ENCODE measurements around the gene FBXO34. TPM values are rescaled to one million over a fixed set of nuclear protein-coding genes. Genes with fewer than 3 reads are reported as not detected.

Gene FBXO34
- total and polyA plus RNA-seq, 2 of the 13 experiments (the other 11 are each of a cell fraction or from before 2014, with no cell fraction given): 8.8 to 13.5 TPM

GRCh38 chr14:55271572-55272298, 514 bp downstream of the FBXO34 start (continued):
- TF ChIP-seq JDP2 (CRISPR knock-in tag; IDR thresholded peaks at IDR 0.05; ENCODE audit: borderline replicate concordance): no peak
- no peak for TF ChIP-seq WIZ (CRISPR knock-in tag; IDR thresholded peaks at IDR 0.05)
- TF ChIP-seq CREM (IDR thresholded peaks at IDR 0.05): peak; percentile 90
- peak; percentile 69; the same call in 1 of the 2 replicates for TF ChIP-seq CREM (CRISPR knock-in tag; IDR thresholded peaks at IDR 0.05)
- no peak for TF ChIP-seq ZNF597 (CRISPR knock-in tag; IDR thresholded peaks at IDR 0.05)
- TF ChIP-seq ELF1 (CRISPR knock-in tag; IDR thresholded peaks at IDR 0.05): no peak
- TF ChIP-seq E2F5 (CRISPR knock-in tag; conservative IDR thresholded peaks at IDR 0.05): no peak; the same call in 1 of the 2 replicates
- TF ChIP-seq ZNF33A (CRISPR knock-in tag; IDR thresholded peaks at IDR 0.05; ENCODE audit: borderline replicate concordance): no peak
- TF ChIP-seq ZBTB26 (CRISPR knock-in tag; IDR thresholded peaks at IDR 0.05; ENCODE audit: borderline replicate concordance): 0 out of 2 replicates have a peak, but pooled peaks have one; percentile 29
- peak; percentile 98 for TF ChIP-seq CREB1 (IDR thresholded peaks at IDR 0.05)
- peak; percentile 90 for TF ChIP-seq CREB1 (CRISPR knock-in tag; IDR thresholded peaks at IDR 0.05)
- no peak for TF ChIP-seq EHMT2 (IDR thresholded peaks at IDR 0.05; ENCODE audit: borderline replicate concordance, low read depth, low read length)
- no peak for TF ChIP-seq PBX3 (CRISPR knock-in tag; IDR thresholded peaks at IDR 0.05; ENCODE audit: borderline replicate concordance)
- TF ChIP-seq ZNF3 (CRISPR knock-in tag; IDR thresholded peaks at IDR 0.05): no peak
- TF ChIP-seq TP53 (CRISPR knock-in tag; conservative IDR thresholded peaks at IDR 0.05): no peak
- TF ChIP-seq CSRNP1 (CRISPR knock-in tag; IDR thresholded peaks at IDR 0.05): no peak
- no peak for TF ChIP-seq ZNF724P (CRISPR knock-in tag; IDR thresholded peaks at IDR 0.05; ENCODE audit: borderline replicate concordance)
- TF ChIP-seq HOXA5 (CRISPR knock-in tag; IDR thresholded peaks at IDR 0.05): no peak
- TF ChIP-seq RFX5 (IDR thresholded peaks at IDR 0.05; ENCODE audit: low read depth, low read length): no peak
- TF ChIP-seq MIER3 (CRISPR knock-in tag; IDR thresholded peaks at IDR 0.05; ENCODE audit: borderline replicate concordance): no peak; the same call in 1 of the 2 replicates
- peak; percentile 70 for TF ChIP-seq GABPB1 (CRISPR knock-in tag; IDR thresholded peaks at IDR 0.05)
- no peak for TF ChIP-seq BHLHE40 (IDR thresholded peaks at IDR 0.05; ENCODE audit: low read length)
- no peak; the same call in 1 of the 2 replicates for TF ChIP-seq ZC3H13 (CRISPR knock-in tag; IDR thresholded peaks at IDR 0.05)
- no peak for TF ChIP-seq CREB3 (CRISPR knock-in tag; IDR thresholded peaks at IDR 0.05)
- TF ChIP-seq RNF2 (conservative IDR thresholded peaks at IDR 0.05; ENCODE audit: low read depth): no peak

Data from HepG2 (cell line).